IMR-90 (cell line): ENCODE measurements around the gene ZNG1A. TPM values are rescaled to one million over a fixed set of nuclear protein-coding genes. Genes with fewer than 3 reads are reported as not detected.
"Not testable (repeated sequence)": the region's sequence is repeated elsewhere in the genome, so short reads cannot be mapped to it uniquely, and the experiment has no call there.

Experiments
- ATAC-seq: fragments of 200-7000 bp; cut with Tn5 transposase; 2 replicates; pipeline ENCODE4 v1.9.1; 2020; ENCODE audit warnings: low read depth, mild to moderate bottlenecking, moderate library complexity
- BruUV-seq: library from RNA; stranded (reverse); fragments of 400-500 nt; replicated peaks from 2 replicates; lab custom pipeline; 2021; lab: Mats Ljungman, UMichigan
- CTCF ChIA-PET: fragments of 300-600 bp; formaldehyde crosslinking; extraction: SDS; loops from one replicate; lab custom pipeline; 2021; ENCODE audit warnings: antibody characterized with exemption; lab: Yijun Ruan, JAX
- POLR2A ChIA-PET: fragments of 300-600 bp; sonication (Branson Sonifier 250); formaldehyde crosslinking; loops from one replicate; lab custom pipeline; 2022; ENCODE audit warnings: antibody characterized with exemption; ENCODE audit not compliant: unreplicated experiment; lab: Charles Lee
- DNase-seq: peaks from one replicate; pipeline ENCODE4 v3.0.0; 2013
- H2AFZ ChIP-seq: replicated peaks from 2 replicates; pipeline ENCODE3; 2013; ENCODE audit warnings: low read length, mild to moderate bottlenecking; ENCODE audit not compliant: poor library complexity
- H2AK5ac ChIP-seq: 2 replicates; pipeline ENCODE4 v1.6.1; 2013; ENCODE audit warnings: low read depth, low read length, inconsistent platforms
- H2AK9ac ChIP-seq: replicated peaks from 2 replicates; pipeline ENCODE3; 2013; ENCODE audit warnings: mild to moderate bottlenecking, low read depth, low read length, moderate library complexity; ENCODE audit not compliant: poor library complexity
- H2BK120ac ChIP-seq: 2 replicates; pipeline ENCODE4 v1.6.1; 2013; ENCODE audit warnings: low read depth, low read length, inconsistent platforms
- H2BK15ac ChIP-seq: 3 replicates; pipeline ENCODE4 v1.6.1; 2013; ENCODE audit warnings: low read depth, low read length, inconsistent platforms
- H2BK20ac ChIP-seq: 2 replicates; pipeline ENCODE4 v1.6.1; 2013; ENCODE audit warnings: low read depth, mild to moderate bottlenecking, inconsistent platforms, low read length, moderate library complexity
- H2BK5ac ChIP-seq: 2 replicates; pipeline ENCODE4 v1.6.1; 2013; ENCODE audit warnings: mild to moderate bottlenecking, low read depth, low read length, inconsistent platforms; ENCODE audit not compliant: poor library complexity, severe bottlenecking
- H3K14ac ChIP-seq: replicated peaks from 2 replicates; pipeline ENCODE4 v1.6.1; 2013; ENCODE audit warnings: low read depth, low read length, inconsistent platforms
- H3K18ac ChIP-seq: 2 replicates; pipeline ENCODE4 v1.6.1; 2013; ENCODE audit warnings: low read depth, low read length, control low read depth
- H3K23ac ChIP-seq: 2 replicates; pipeline ENCODE4 v1.6.1; 2013; ENCODE audit warnings: low read depth, low read length, inconsistent platforms
- H3K27ac ChIP-seq: 2 replicates; pipeline ENCODE4 v1.5.1; 2013; ENCODE audit warnings: mild to moderate bottlenecking, control low read depth, low read length; ENCODE audit not compliant: insufficient read depth
- H3K27me3 ChIP-seq: 2 replicates; pipeline ENCODE4 v1.6.1; 2013; ENCODE audit warnings: low read length; ENCODE audit not compliant: control insufficient read depth, insufficient read depth
- H3K36me3 ChIP-seq: 2 replicates; pipeline ENCODE4 v1.6.1; 2013; ENCODE audit warnings: low read length, mixed read lengths; ENCODE audit not compliant: control insufficient read depth, insufficient read depth
- H3K4ac ChIP-seq: 2 replicates; pipeline ENCODE4 v1.6.1; 2013; ENCODE audit warnings: low read depth, low read length, inconsistent platforms
- H3K4me1 ChIP-seq: 2 replicates; pipeline ENCODE4 v1.6.1; 2013; ENCODE audit warnings: low read length, mixed read lengths; ENCODE audit not compliant: control insufficient read depth, insufficient read depth
- H3K4me2 ChIP-seq: 2 replicates; pipeline ENCODE4 v1.6.1; 2013; ENCODE audit warnings: low read depth, mild to moderate bottlenecking, control low read depth, low read length, moderate library complexity
- H3K4me3 ChIP-seq: 2 replicates; pipeline ENCODE4 v1.5.1; 2013; ENCODE audit warnings: low read depth, mild to moderate bottlenecking, control low read depth, low read length, moderate library complexity; ENCODE audit not compliant: insufficient read depth
- H3K56ac ChIP-seq: 2 replicates; pipeline ENCODE4 v1.6.1; 2013; ENCODE audit warnings: low read length, inconsistent platforms; ENCODE audit not compliant: insufficient read depth; ENCODE audit errors: extremely low read depth
- H3K79me1 ChIP-seq, 2 experiments: 2 replicates each; pipeline ENCODE4 v1.6.1; 2013; ENCODE audit warnings: low read length in 2 of 2, inconsistent platforms in 1 of 2, low read depth in 1 of 2
- H3K9ac ChIP-seq: 2 replicates; pipeline ENCODE4 v1.6.1; 2013; ENCODE audit warnings: low read depth, low read length, control low read depth
- H3K9me1 ChIP-seq: 2 replicates; pipeline ENCODE4 v1.6.1; 2013; ENCODE audit warnings: low read length, inconsistent platforms; ENCODE audit not compliant: insufficient read depth
- H3K9me3 ChIP-seq: 2 replicates; pipeline ENCODE4 v1.6.1; 2013; ENCODE audit warnings: low read length; ENCODE audit not compliant: control insufficient read depth, insufficient read depth
- H4K20me1 ChIP-seq: 2 replicates; pipeline ENCODE4 v1.6.1; 2013; ENCODE audit warnings: low read length, inconsistent platforms; ENCODE audit not compliant: insufficient read depth
- H4K5ac ChIP-seq: 2 replicates; pipeline ENCODE4 v1.6.1; 2013; ENCODE audit warnings: mild to moderate bottlenecking, low read depth, low read length, control low read depth
- H4K8ac ChIP-seq, 2 experiments: 2 replicates each; pipeline ENCODE4 v1.6.1; 2013; ENCODE audit warnings: low read depth in 2 of 2, low read length in 2 of 2, control low read depth in 1 of 2, inconsistent platforms in 1 of 2
- H4K91ac ChIP-seq: 2 replicates; pipeline ENCODE4 v1.6.1; 2013; ENCODE audit warnings: low read depth, low read length, inconsistent platforms; ENCODE audit not compliant: insufficient read depth
- WGBS, 2 experiments: methylation state at CpG; one replicate each; pipeline versions ENCODE4 v1.1.5 to v1.1.7; 2013; ENCODE audit warnings: missing lambda C conversion rate in 2 of 2; ENCODE audit not compliant: insufficient read length in 1 of 2; ENCODE audit errors: extremely low coverage in 2 of 2; 5-methylcytosine and 5-hydroxymethylcytosine counted together
- dilution Hi-C: fragments of 300-500 bp; cut with HindIII; formaldehyde crosslinking; loops from one replicate; pipeline ENCODE4 v1.14.3; 2018; ENCODE audit warnings: low sequenced_read_pairs; ENCODE audit not compliant: unreplicated experiment
- in situ Hi-C: fragments of 300-500 bp; cut with MboI; formaldehyde crosslinking; loops from 3 replicates; pipeline ENCODE4 v1.14.3; 2019; ENCODE audit warnings: low sequenced_read_pairs, inconsistent platforms, mixed read lengths
- intact Hi-C: fragments of 100-400 bp; cut with micrococcal nuclease; formaldehyde crosslinking; loops from 2 replicates; pipeline ENCODE4 v1.10.0; 2022
- polyA plus RNA-seq, 3 experiments: library from polyadenylated mRNA; depleted of rRNA; stranded (reverse); fragments of >200 nt; gene quantifications; 2 replicates each; pipeline ENCODE4 v1.2.3, GENCODE V29; 2012; ENCODE audit warnings: low replicate concordance in 1 of 3
- total RNA-seq: library from RNA; depleted of rRNA; stranded (reverse); fragments of >200 nt; gene quantifications from 2 replicates; pipeline ENCODE4 v1.2.3, GENCODE V29; 2012

Gene ZNG1A
- total and polyA plus RNA-seq, 2 of the 4 experiments (the other 2 are of a cell fraction): 12.2 to 12.4 TPM

- H2BK20ac ChIP-seq, H3K9ac ChIP-seq, H2BK15ac ChIP-seq, dilution Hi-C loops, DNase-seq, H2AK5ac ChIP-seq, in situ Hi-C loops, H3K4me1 ChIP-seq, POLR2A ChIA-PET, H3K27me3 ChIP-seq, H3K4me3 ChIP-seq, H4K8ac ChIP-seq, intact Hi-C loops, H3K36me3 ChIP-seq, H3K23ac ChIP-seq, H3K9me3 ChIP-seq, H4K5ac ChIP-seq, H2AK9ac ChIP-seq, H3K18ac ChIP-seq, H3K4ac ChIP-seq, H3K9me1 ChIP-seq, H2AFZ ChIP-seq, H4K20me1 ChIP-seq, H3K56ac ChIP-seq, H2BK5ac ChIP-seq, H3K14ac ChIP-seq, H3K79me1 ChIP-seq, BruUV-seq, H4K91ac ChIP-seq, H3K4me2 ChIP-seq, CTCF ChIA-PET, H2BK120ac ChIP-seq, H3K27ac ChIP-seq: not testable (repeated sequence)
- peak; percentile 28 for ATAC-seq
- WGBS, 2 experiments: no CpG with 5 or more reads among the region's 5 CpGs
Observed at GRCh38 chr9:93909-94308, 84.9 kb downstream of the ZNG1A start.

- in situ Hi-C loops, H3K4me2 ChIP-seq, H3K14ac ChIP-seq, H2AFZ ChIP-seq, H2AK5ac ChIP-seq, H2BK20ac ChIP-seq, H2BK5ac ChIP-seq, H3K36me3 ChIP-seq, DNase-seq, H3K18ac ChIP-seq, POLR2A ChIA-PET, H3K9me1 ChIP-seq, H4K8ac ChIP-seq, ATAC-seq, H3K23ac ChIP-seq, H3K79me1 ChIP-seq, H3K9me3 ChIP-seq, H2BK120ac ChIP-seq, dilution Hi-C loops, intact Hi-C loops, H3K4me3 ChIP-seq, BruUV-seq, H3K56ac ChIP-seq, H2BK15ac ChIP-seq, H2AK9ac ChIP-seq, H3K9ac ChIP-seq, H3K27ac ChIP-seq, H3K27me3 ChIP-seq, H3K4ac ChIP-seq, H4K20me1 ChIP-seq, CTCF ChIA-PET, H4K91ac ChIP-seq, H3K4me1 ChIP-seq, H4K5ac ChIP-seq: not testable (repeated sequence)
- WGBS, 2 experiments: no CpG with 5 or more reads among the region's 1 CpG
Observed at GRCh38 chr9:90851-91250, 88.0 kb downstream of the ZNG1A start.
